Large intestine (tissue), 3 donors: ENCODE results near the gene CLDN6. TPM values are rescaled to one million over a fixed set of nuclear protein-coding genes. Genes with fewer than 3 reads are reported as not detected.

Source experiments
- DNase-seq, 2 donors: peaks; one replicate each; pipeline versions ENCODE4 v3.0.0 to v3.0.0-alpha.2; 2013
- H3K27ac ChIP-seq: one replicate; pipeline ENCODE4 v1.5.1; 2013; ENCODE audit warnings: low read length
- H3K27me3 ChIP-seq: 2 replicates; pipeline ENCODE4 v1.6.1; 2013; ENCODE audit warnings: low read length; ENCODE audit not compliant: control insufficient read depth, insufficient read depth
- H3K36me3 ChIP-seq: 2 replicates; pipeline ENCODE4 v1.6.1; 2013; ENCODE audit warnings: low read length; ENCODE audit not compliant: control insufficient read depth, insufficient read depth
- H3K4me1 ChIP-seq: one replicate; pipeline ENCODE4 v1.6.1; 2013; ENCODE audit warnings: low read length; ENCODE audit not compliant: control insufficient read depth, insufficient read depth
- H3K4me3 ChIP-seq: one replicate; pipeline ENCODE4 v1.5.1; 2013; ENCODE audit warnings: low read length
- H3K9me3 ChIP-seq: one replicate; pipeline ENCODE4 v1.6.1; 2013; ENCODE audit warnings: mild to moderate bottlenecking, low read depth, low read length, moderate library complexity; ENCODE audit not compliant: control insufficient read depth
- WGBS: methylation state at CpG from one replicate; pipeline ENCODE4 v1.1.5; 2013; ENCODE audit warnings: low lambda C conversion rate; ENCODE audit not compliant: insufficient coverage; 5-methylcytosine and 5-hydroxymethylcytosine counted together
- polyA plus RNA-seq: library from polyadenylated mRNA; unstranded; fragments of 120-200 nt; gene quantifications from one replicate; pipeline ENCODE4 v1.2.1, GENCODE V29; 2013

CLDN6 gene
- polyA plus RNA-seq, 1 donor = 26.0 TPM

- Histone ChIP-seq H3K27me3 (peaks cover 37% of the 10 kb centered on the region), H3K9me3 (no peaks in the 10 kb centered on the region), H3K4me1 (peaks cover 65% of the 10 kb centered on the region), H3K36me3 (no peaks in the 10 kb centered on the region), H3K4me3 (no peak overlapping the region), H3K27ac (no peak overlapping the region)
- peak in 1 of 2 donors; percentile 59 for DNase-seq
- no CpG with 5 or more reads among the region's 19 CpGs for WGBS
Measured at GRCh38 chr16:3012246-3012645, 5.7 kb downstream of the CLDN6 start.

- Histone ChIP-seq H3K36me3 (no peaks in the 10 kb centered on the region), H3K4me1 (peaks cover 63% of the 10 kb centered on the region), H3K27me3 (peaks cover 39% of the 10 kb centered on the region), H3K9me3 (no peaks in the 10 kb centered on the region), H3K4me3 (no peak overlapping the region), H3K27ac (peak overlapping the region; percentile 99)
- WGBS = no CpG with 5 or more reads among the region's 8 CpGs
- DNase-seq = no peak
Measured at GRCh38 chr16:3010510-3010909, 7.5 kb downstream of the CLDN6 start.

- Histone ChIP-seq H3K27me3 (peaks cover 42% of the 10 kb centered on the region), H3K27ac (peak overlapping the region; percentile 99)
Measured at GRCh38 chr16:3009568-3010390, 8.2 kb downstream of the CLDN6 start.

GRCh38 chr16:3008690-3009037, 9.3 kb downstream of the CLDN6 start:
- Histone ChIP-seq H3K36me3 (no peaks in the 10 kb centered on the region), H3K4me1 (peaks cover 54% of the 10 kb centered on the region), H3K27me3 (peaks cover 41% of the 10 kb centered on the region), H3K4me3 (peak overlapping the region; percentile 42), H3K9me3 (no peaks in the 10 kb centered on the region), H3K27ac (peak overlapping the region; percentile 99)
- peak; percentile 74 to 92 for DNase-seq
- no CpG with 5 or more reads among the region's 4 CpGs for WGBS

More at GRCh38 chr16:3009568-3010390, 8.2 kb downstream of the CLDN6 start:
- Histone ChIP-seq H3K9me3 (no peaks in the 10 kb centered on the region), H3K36me3 (no peaks in the 10 kb centered on the region), H3K4me3 (peak overlapping the region; percentile 10), H3K4me1 (peaks cover 63% of the 10 kb centered on the region)
- WGBS = no CpG with 5 or more reads among the region's 21 CpGs
- DNase-seq = peak; percentile 83 to 93

GRCh38 chr16:3007957-3008689, 9.9 kb downstream of the CLDN6 start:
- peak; percentile 92 to 96 for DNase-seq
- peaks cover 36% of the 10 kb centered on the region for H3K27me3 ChIP-seq
- H3K36me3 ChIP-seq = no peaks in the 10 kb centered on the region
- H3K4me1 ChIP-seq = peaks cover 49% of the 10 kb centered on the region
- H3K27ac ChIP-seq = peak overlapping the region; percentile 99
- WGBS = no CpG with 5 or more reads among the region's 17 CpGs
- no peaks in the 10 kb centered on the region for H3K9me3 ChIP-seq
- H3K4me3 ChIP-seq = peak overlapping the region; percentile 42

GRCh38 chr16:3007059-3007956, 10.7 kb downstream of the CLDN6 start:
- Histone ChIP-seq H3K4me3 (peak overlapping the region; percentile 59), H3K4me1 (peaks cover 42% of the 10 kb centered on the region)

GRCh38 chr16:3004781-3005284, 13.2 kb downstream of the CLDN6 start:
- Histone ChIP-seq H3K4me3 (peak overlapping the region; percentile 59), H3K9me3 (no peaks in the 10 kb centered on the region), H3K36me3 (no peaks in the 10 kb centered on the region), H3K4me1 (peaks cover 23% of the 10 kb centered on the region), H3K27ac (peak overlapping the region; percentile 99), H3K27me3 (peaks cover 21% of the 10 kb centered on the region)
- DNase-seq = peak; percentile 48 to 80
- WGBS = no CpG with 5 or more reads among the region's 25 CpGs

More at GRCh38 chr16:3007059-3007956, 10.7 kb downstream of the CLDN6 start:
- DNase-seq = peak; percentile 93 to 98
- peak overlapping the region; percentile 99 for H3K27ac ChIP-seq
- no peaks in the 10 kb centered on the region for H3K36me3 ChIP-seq
- peaks cover 28% of the 10 kb centered on the region for H3K27me3 ChIP-seq
- WGBS = no CpG with 5 or more reads among the region's 13 CpGs
- H3K9me3 ChIP-seq = no peaks in the 10 kb centered on the region

- no CpG with 5 or more reads among the region's 67 CpGs for WGBS
- DNase-seq = no peak
- Histone ChIP-seq H3K4me1 (peaks cover 18% of the 10 kb centered on the region), H3K27ac (no peak overlapping the region), H3K27me3 (peaks cover 18% of the 10 kb centered on the region), H3K9me3 (no peaks in the 10 kb centered on the region), H3K4me3 (no peak overlapping the region), H3K36me3 (no peaks in the 10 kb centered on the region)
Measured at GRCh38 chr16:3004319-3004718, 13.7 kb downstream of the CLDN6 start.

GRCh38 chr16:3003582-3004270, 14.3 kb downstream of the CLDN6 start:
- Histone ChIP-seq H3K27ac (no peak overlapping the region), H3K4me1 (peaks cover 12% of the 10 kb centered on the region), H3K4me3 (no peak overlapping the region), H3K9me3 (no peaks in the 10 kb centered on the region), H3K36me3 (no peaks in the 10 kb centered on the region), H3K27me3 (peaks cover 17% of the 10 kb centered on the region)
- peak; percentile 99 to 100 for DNase-seq
- no CpG with 5 or more reads among the region's 58 CpGs for WGBS
